K562 (cell line): ENCODE results near the gene AMFR. TPM values are rescaled to one million over a fixed set of nuclear protein-coding genes. Genes with fewer than 3 reads are reported as not detected.

Experiments
- GABPB2 ChIP-seq: fragments of 250-450 bp; sonication (Bioruptor Pico); conservative IDR thresholded peaks from 2 replicates; pipeline ENCODE4 v1.5.1; 2021; ENCODE audit warnings: mild to moderate bottlenecking
- MNT ChIP-seq, 2 experiments: fragments of 450-650 bp; conservative IDR thresholded peaks; 2 replicates each; pipeline ENCODE4 v1.6.1; 2017; ENCODE audit warnings: mild to moderate bottlenecking in 2 of 2, moderate library complexity in 2 of 2
- SMARCC2 ChIP-seq: fragments of 450-650 bp; IDR thresholded peaks from 2 replicates; pipeline ENCODE4 v1.6.1; 2017; ENCODE audit warnings: antibody characterized with exemption, moderate library complexity, mild to moderate bottlenecking, low read depth
- ZNF12 ChIP-seq: sonication (generic); formaldehyde crosslinking; IDR thresholded peaks from 2 replicates; pipeline ENCODE4 v1.4.0; 2020; ENCODE audit warnings: mild to moderate bottlenecking, missing genetic modification reagents
- ZNF407 ChIP-seq: fragments of 450-650 bp; IDR thresholded peaks from 2 replicates; pipeline ENCODE4 v1.6.1; 2016; ENCODE audit warnings: low read depth
- polyA plus RNA-seq, 8 experiments: library from polyadenylated mRNA; depleted of rRNA in 4 of 8; stranded (reverse) in 5 of 8; unstranded in 3 of 8; fragments of >200 nt; fragmentation: Nextera tagmentation in 2 of 8; fragmentation: Illumina TruSeq in 1 of 8; extraction: Ambion mirVana in 2 of 8; extraction: Trizol in 1 of 8; gene quantifications; 2 replicates each; pipeline versions ENCODE4 v1.2.1 to v1.2.3, GENCODE V29; 2011 to 2014; ENCODE audit warnings: inconsistent platforms in 1 of 8, missing spikeins in 1 of 8
- total RNA-seq, 7 experiments: library from RNA; depleted of rRNA in 6 of 7; stranded (reverse); fragments of >200 nt in 6 of 7; fragmentation: Illumina TruSeq in 2 of 7; extraction: Trizol in 2 of 7; gene quantifications; 2 replicates each; pipeline versions ENCODE4 v1.2.1 to v1.2.3, GENCODE V29; 2011 to 2021; ENCODE audit warnings: low replicate concordance in 1 of 7

AMFR gene
- total and polyA plus RNA-seq, 9 of the 15 experiments (the other 6 are each of a cell fraction or from before 2014, with no cell fraction given) = 15.6 to 113 (median 58.4) TPM

GRCh38 chr16:56451753-56452689 lies 26.7 kb upstream of the AMFR start (continued):
- TF ChIP-seq ZNF407 (no peak), ZNF12 (CRISPR knock-in tag) (no peak), MNT (conservative IDR thresholded peaks at IDR 0.05) (peak in 1 of 2 experiments; percentile 40; a peak in 1 of 4 replicates), SMARCC2 (0 out of 2 replicates have a peak, but pooled peaks have one; percentile 7), GABPB2 (CRISPR knock-in tag) (no peak)
